NCI-H2196 (cell line): ENCODE results near the gene GPR156.
"Not testable (repeated sequence)": the region's sequence is repeated elsewhere in the genome, so short reads cannot be mapped to it uniquely, and the experiment has no call there.

Experiments used
- DNase-seq: peaks from one replicate; lab custom pipeline; 2025; ENCODE audit not compliant: unreplicated experiment; lab: John Stamatoyannopoulos, UW

GPR156 gene

GRCh38 chr3:120275618-120276017 is 9.4 kb downstream of the GPR156 start:
- DNase-seq: no peak

GRCh38 chr3:120274739-120275167 is 10.3 kb downstream of the GPR156 start:
- peak; percentile 80 for DNase-seq

- no peak for DNase-seq
These were observed 12.7 kb downstream of the GPR156 start for GRCh38 chr3:120272286-120272685.

- DNase-seq: no peak
These were observed 19.0 kb downstream of the GPR156 start for GRCh38 chr3:120265989-120266388.

GRCh38 chr3:120264963-120265362 is 20.1 kb downstream of the GPR156 start:
- no peak for DNase-seq

GRCh38 chr3:120263792-120264191 is 21.2 kb downstream of the GPR156 start:
- no peak for DNase-seq

- DNase-seq: no peak
These were observed 27.0 kb downstream of the GPR156 start for GRCh38 chr3:120258009-120258408.

GRCh38 chr3:120245386-120245785 is 39.6 kb downstream of the GPR156 start:
- DNase-seq: no peak

- no peak for DNase-seq
These were observed 40.2 kb downstream of the GPR156 start for GRCh38 chr3:120244834-120245225.

GRCh38 chr3:120239644-120240043 is 45.4 kb downstream of the GPR156 start:
- no peak for DNase-seq

- no peak for DNase-seq
These were observed 57.2 kb downstream of the GPR156 start for GRCh38 chr3:120227710-120228347.

- no peak for DNase-seq
These were observed 60.8 kb downstream of the GPR156 start for GRCh38 chr3:120224237-120224636.

- no peak for DNase-seq
These were observed 66.0 kb downstream of the GPR156 start for GRCh38 chr3:120218981-120219380.

- not testable (repeated sequence) for DNase-seq
These were observed 68.4 kb downstream of the GPR156 start for GRCh38 chr3:120216633-120217032.

- no peak for DNase-seq
These were observed 70.8 kb downstream of the GPR156 start for GRCh38 chr3:120214176-120214575.

GRCh38 chr3:120212505-120212904 is 72.5 kb downstream of the GPR156 start:
- DNase-seq: no peak

- no peak for DNase-seq
These were observed 75.6 kb downstream of the GPR156 start for GRCh38 chr3:120209425-120209824.

GRCh38 chr3:120204338-120204737 is 80.7 kb downstream of the GPR156 start:
- DNase-seq: no peak

GRCh38 chr3:120203621-120204020 is 81.4 kb downstream of the GPR156 start:
- no peak for DNase-seq

- DNase-seq: peak; percentile 35
These were observed 82.0 kb downstream of the GPR156 start for GRCh38 chr3:120203016-120203415.

GRCh38 chr3:120202363-120202762 is 82.7 kb downstream of the GPR156 start:
- DNase-seq: no peak

- no peak for DNase-seq
These were observed 84.4 kb downstream of the GPR156 start for GRCh38 chr3:120200493-120201235.
